GM19372 (cell line): ENCODE measurements around the gene ABCD1.
"Not testable (repeated sequence)": the region's sequence is repeated elsewhere in the genome, so short reads cannot be mapped to it uniquely, and the experiment has no call there.

Experiments
- ATAC-seq: cut with Tn5 transposase; IDR thresholded peaks from one replicate; pipeline ENCODE4 v1.9.1; 2021; ENCODE audit warnings: mild to moderate bottlenecking, low read depth, moderate library complexity; ENCODE audit not compliant: unreplicated experiment

Gene ABCD1

GRCh38 chrX:153731117-153731844 is 6.6 kb downstream of the ABCD1 start:
- no peak for ATAC-seq

- no peak for ATAC-seq
These were observed 7.2 kb downstream of the ABCD1 start for GRCh38 chrX:153731845-153732215.

GRCh38 chrX:153732401-153732800 is 7.7 kb downstream of the ABCD1 start:
- ATAC-seq = no peak

- ATAC-seq = no peak
These were observed 9.1 kb downstream of the ABCD1 start for GRCh38 chrX:153733651-153734240.

GRCh38 chrX:153734871-153735270 is 10.2 kb downstream of the ABCD1 start:
- no peak for ATAC-seq

GRCh38 chrX:153735274-153735673 is 10.6 kb downstream of the ABCD1 start:
- no peak for ATAC-seq

GRCh38 chrX:153736071-153736820 is 11.6 kb downstream of the ABCD1 start:
- no peak for ATAC-seq

GRCh38 chrX:153736871-153737441 is 12.3 kb downstream of the ABCD1 start:
- ATAC-seq = no peak

- no peak for ATAC-seq
These were observed 13.5 kb downstream of the ABCD1 start for GRCh38 chrX:153738056-153738605.

- no peak for ATAC-seq
These were observed 15.3 kb downstream of the ABCD1 start for GRCh38 chrX:153739754-153740486.

GRCh38 chrX:153740631-153741222 is 16.1 kb downstream of the ABCD1 start:
- no peak for ATAC-seq

GRCh38 chrX:153741446-153741845 is 16.8 kb downstream of the ABCD1 start:
- ATAC-seq = no peak

GRCh38 chrX:153742111-153742510 is 17.5 kb downstream of the ABCD1 start:
- ATAC-seq = not testable (repeated sequence)

- not testable (repeated sequence) for ATAC-seq
These were observed 18.3 kb downstream of the ABCD1 start for GRCh38 chrX:153742796-153743467.

- not testable (repeated sequence) for ATAC-seq
These were observed 19.0 kb downstream of the ABCD1 start for GRCh38 chrX:153743468-153744209.

GRCh38 chrX:153744210-153745066 is 19.8 kb downstream of the ABCD1 start:
- no peak for ATAC-seq

GRCh38 chrX:153745067-153745433 is 20.4 kb downstream of the ABCD1 start:
- ATAC-seq = not testable (repeated sequence)

GRCh38 chrX:153746359-153746758 is 21.7 kb downstream of the ABCD1 start:
- no peak for ATAC-seq
